Amygdala (tissue), 56 donors: Measurements from ENCODE around the gene CLMN.

Experiments used
- DNase-seq, 56 donors: peaks; one replicate each; lab custom pipeline; 2025; lab: John Stamatoyannopoulos, UW

CLMN gene

GRCh38 chr14:95319312-95320077 lies at the start of gene CLMN:
CLMN (minus strand) TSS chr14:95319908; CDS start chr14:95319792, 116 bp downstream.
- peak in 19 of 56 donors; percentile 28 to 77 (median 47) for DNase-seq

GRCh38 chr14:95365401-95365800 lies 45.7 kb upstream of the CLMN start:
- no peak for DNase-seq

- no peak for DNase-seq
These were observed 44.9 kb upstream of the CLMN start for GRCh38 chr14:95364481-95365209.

GRCh38 chr14:95363468-95363954 lies 43.8 kb upstream of the CLMN start:
- DNase-seq = peak in 1 of 56 donors; percentile 16

- no peak for DNase-seq
These were observed 42.4 kb upstream of the CLMN start for GRCh38 chr14:95362138-95362494.

GRCh38 chr14:95361373-95362137 lies 41.8 kb upstream of the CLMN start:
- peak in 6 of 56 donors; percentile 9 to 41 (median 12) for DNase-seq

GRCh38 chr14:95360828-95361227 lies 41.1 kb upstream of the CLMN start:
- no peak for DNase-seq

GRCh38 chr14:95359994-95360826 lies 40.5 kb upstream of the CLMN start:
- DNase-seq = peak in 51 of 56 donors; percentile 24 to 87 (median 64)

- DNase-seq = no peak
These were observed 36.6 kb upstream of the CLMN start for GRCh38 chr14:95356245-95356869.

GRCh38 chr14:95355422-95355821 lies 35.7 kb upstream of the CLMN start:
- DNase-seq = no peak

- no peak for DNase-seq
These were observed 35.1 kb upstream of the CLMN start for GRCh38 chr14:95354834-95355233.

GRCh38 chr14:95353664-95354063 lies 34.0 kb upstream of the CLMN start:
- no peak for DNase-seq

- no peak for DNase-seq
These were observed 33.3 kb upstream of the CLMN start for GRCh38 chr14:95353007-95353406.

- no peak for DNase-seq
These were observed 32.8 kb upstream of the CLMN start for GRCh38 chr14:95352481-95352880.

GRCh38 chr14:95349241-95349640 lies 29.5 kb upstream of the CLMN start:
- DNase-seq = no peak

GRCh38 chr14:95348395-95349080 lies 28.8 kb upstream of the CLMN start:
- DNase-seq = no peak

GRCh38 chr14:95346820-95347219 lies 27.1 kb upstream of the CLMN start:
- no peak for DNase-seq

- DNase-seq = no peak
These were observed 26.6 kb upstream of the CLMN start for GRCh38 chr14:95346266-95346665.

GRCh38 chr14:95345032-95345431 lies 25.3 kb upstream of the CLMN start:
- DNase-seq = no peak
